Lung microvascular endothelial cell (primary cell): ENCODE data around the gene FYTTD1. TPM values are rescaled to one million over a fixed set of nuclear protein-coding genes. Genes with fewer than 3 reads are reported as not detected.

Experiments used
- DNase-seq, 2 donors: peaks; one replicate each; pipeline versions ENCODE4 v3.0.0 to v3.0.0-alpha.2; 2010; ENCODE audit warnings: low read depth in 2 of 2
- total RNA-seq: library from RNA; depleted of rRNA; stranded (reverse); fragments of >200 nt; gene quantifications from 2 replicates; pipeline ENCODE4 v1.2.1, GENCODE V29; 2014

The FYTTD1 gene
- total RNA-seq, 1 donor from 2014 or later, result 51.8 TPM

DNA sequence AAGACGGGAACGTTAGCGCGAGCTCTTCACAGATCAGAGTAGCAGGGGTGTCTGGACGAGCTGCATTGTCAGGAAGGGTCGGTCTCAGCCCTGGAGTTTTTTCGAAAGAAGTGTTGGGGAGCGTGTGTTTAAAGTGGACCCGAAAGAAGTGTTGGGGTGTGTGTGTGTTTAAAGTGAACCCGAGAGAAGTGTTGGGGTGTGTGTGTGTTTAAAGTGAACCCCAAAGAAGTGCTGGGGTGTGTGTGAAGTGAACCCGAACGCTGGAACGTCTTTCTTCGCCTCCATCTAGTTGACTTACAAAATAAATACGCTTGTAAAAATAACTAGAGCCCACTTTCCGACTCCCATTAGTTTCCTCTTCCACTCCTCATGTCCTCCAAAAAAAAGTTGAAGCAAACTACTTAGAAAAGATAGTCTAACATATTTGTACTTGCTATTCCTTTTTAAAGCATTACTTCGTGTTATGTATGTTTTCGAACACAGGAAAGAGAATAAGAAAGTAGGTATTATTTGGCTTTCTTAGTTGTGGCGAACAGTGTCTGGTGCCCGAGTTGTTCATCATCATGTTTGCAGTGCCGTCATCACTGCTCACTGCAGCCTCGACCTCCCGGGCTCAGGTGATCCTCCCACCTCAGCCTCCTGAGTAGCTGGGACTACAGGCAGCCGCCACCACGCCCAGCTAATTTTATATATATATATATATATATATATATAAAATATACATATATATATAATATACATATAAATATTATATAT, 42.4 kb downstream of the FYTTD1 start:
- DNase-seq, result peak; percentile 50 to 52

DNA sequence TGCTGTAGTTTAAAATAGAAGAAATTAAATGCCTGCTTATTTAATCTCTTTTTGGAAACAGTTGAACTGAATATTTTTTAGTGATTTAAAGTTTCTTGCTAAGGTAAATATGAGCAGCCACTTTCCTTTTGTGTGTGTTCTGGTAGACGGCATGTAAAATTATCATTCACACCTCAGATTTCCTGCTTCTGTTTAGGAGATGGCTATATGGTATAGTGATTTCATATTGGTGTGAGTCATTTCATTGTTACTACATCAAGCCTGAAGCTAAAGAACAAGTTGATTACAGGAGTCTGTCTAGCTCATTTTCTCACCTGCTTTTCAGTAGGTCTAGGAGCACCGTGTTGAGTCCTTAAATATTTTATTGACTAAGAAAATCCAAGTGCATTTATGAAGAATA, 43.6 kb downstream of the FYTTD1 start:
- DNase-seq, result peak; percentile 76 to 80

DNA sequence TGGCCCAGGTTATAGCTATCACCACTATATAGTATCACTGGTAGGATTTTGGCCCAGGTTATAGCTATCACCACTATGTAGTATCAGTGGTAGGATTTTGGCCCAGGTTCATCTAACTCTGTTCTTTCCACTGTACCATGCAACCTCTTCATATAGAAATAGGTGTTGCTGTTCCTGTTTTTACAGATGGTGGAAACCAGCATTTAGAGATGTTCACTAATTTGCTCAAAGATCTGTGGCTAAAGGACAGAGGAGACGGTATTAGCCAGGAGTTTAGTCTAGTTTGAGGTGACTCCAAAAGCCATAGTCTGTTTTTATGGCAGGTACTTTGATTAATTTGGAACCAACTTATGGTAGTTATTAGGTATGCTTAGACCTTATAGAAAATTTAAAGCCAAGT, 44.4 kb downstream of the FYTTD1 start:
- DNase-seq, result no peak

DNA sequence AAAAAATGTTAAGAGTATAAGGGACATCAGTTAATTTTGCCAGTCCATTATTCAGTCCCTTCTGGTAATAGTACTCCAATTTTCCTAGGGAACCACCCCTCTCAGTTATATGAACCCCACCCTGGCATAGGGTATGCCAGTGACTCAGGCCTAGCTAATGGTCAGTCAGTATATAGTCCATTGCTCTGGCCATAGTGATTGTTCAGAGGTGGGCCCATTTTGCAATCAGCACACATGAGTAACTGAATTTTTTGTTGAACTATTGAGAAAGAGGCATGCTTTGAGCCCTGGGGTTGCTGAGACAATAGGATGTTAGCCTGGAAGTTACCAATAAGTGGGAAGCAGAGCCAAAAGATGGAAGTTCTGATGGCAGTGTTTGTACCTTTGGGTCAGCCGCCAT, 45.5 kb downstream of the FYTTD1 start:
- peak in 1 of 2 donors; percentile 8 for DNase-seq

DNA sequence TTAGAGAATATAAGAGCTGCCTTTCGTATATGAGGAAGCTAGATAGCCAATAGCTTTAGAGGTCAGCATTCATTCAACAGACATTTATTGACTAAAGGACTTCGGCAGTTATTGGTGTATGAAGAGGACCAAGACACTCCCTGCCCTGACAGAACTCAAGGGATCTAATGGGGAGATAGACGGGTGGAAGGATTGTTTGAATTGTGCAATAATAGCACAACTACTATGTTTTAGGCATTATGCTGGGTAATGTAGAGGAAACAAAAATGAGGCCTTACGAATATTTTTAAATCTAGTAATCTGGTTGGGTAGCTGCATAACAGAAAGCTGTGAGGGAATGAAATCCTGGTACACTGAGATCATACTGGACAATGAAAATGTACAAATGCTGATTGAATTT, 46.4 kb downstream of the FYTTD1 start:
- DNase-seq, result no peak

DNA sequence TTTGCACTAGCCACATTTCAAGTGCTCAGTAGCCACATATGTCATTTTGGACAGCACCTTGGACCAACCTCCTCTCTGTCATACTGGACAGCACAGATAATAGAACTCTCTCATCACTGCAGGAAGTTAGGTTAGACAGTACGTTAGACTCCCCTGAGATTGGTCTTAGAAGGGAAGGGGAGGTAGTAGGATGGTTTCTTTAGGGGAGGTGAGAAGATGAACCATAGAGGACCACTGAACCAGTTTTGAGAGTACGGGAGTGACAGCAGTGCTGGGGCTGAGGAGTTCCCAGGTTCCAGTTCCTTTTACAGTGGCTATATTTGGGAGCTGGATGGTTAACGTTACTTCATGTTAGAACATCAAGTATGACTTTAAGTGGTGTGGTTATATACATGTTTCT, 49.2 kb downstream of the FYTTD1 start:
- no peak for DNase-seq

DNA sequence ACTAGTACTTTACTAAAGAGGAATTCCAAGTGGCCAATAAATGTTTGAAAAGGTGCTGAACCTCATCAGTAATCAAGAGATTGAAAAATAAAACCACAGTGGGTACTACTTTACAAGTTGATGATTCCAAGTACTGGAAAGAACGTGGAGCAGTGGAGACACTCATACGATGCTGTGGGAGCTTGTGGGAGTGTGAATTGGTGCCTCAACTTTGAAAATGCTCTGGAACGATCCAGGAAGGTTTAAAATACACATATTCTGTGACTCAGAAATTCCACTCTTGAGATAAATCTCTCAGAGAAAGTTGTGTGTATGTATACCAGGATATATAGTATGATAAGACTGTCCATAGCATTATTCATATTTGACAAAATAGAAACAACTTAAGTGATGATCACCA, 50.7 kb downstream of the FYTTD1 start:
- no peak for DNase-seq

DNA sequence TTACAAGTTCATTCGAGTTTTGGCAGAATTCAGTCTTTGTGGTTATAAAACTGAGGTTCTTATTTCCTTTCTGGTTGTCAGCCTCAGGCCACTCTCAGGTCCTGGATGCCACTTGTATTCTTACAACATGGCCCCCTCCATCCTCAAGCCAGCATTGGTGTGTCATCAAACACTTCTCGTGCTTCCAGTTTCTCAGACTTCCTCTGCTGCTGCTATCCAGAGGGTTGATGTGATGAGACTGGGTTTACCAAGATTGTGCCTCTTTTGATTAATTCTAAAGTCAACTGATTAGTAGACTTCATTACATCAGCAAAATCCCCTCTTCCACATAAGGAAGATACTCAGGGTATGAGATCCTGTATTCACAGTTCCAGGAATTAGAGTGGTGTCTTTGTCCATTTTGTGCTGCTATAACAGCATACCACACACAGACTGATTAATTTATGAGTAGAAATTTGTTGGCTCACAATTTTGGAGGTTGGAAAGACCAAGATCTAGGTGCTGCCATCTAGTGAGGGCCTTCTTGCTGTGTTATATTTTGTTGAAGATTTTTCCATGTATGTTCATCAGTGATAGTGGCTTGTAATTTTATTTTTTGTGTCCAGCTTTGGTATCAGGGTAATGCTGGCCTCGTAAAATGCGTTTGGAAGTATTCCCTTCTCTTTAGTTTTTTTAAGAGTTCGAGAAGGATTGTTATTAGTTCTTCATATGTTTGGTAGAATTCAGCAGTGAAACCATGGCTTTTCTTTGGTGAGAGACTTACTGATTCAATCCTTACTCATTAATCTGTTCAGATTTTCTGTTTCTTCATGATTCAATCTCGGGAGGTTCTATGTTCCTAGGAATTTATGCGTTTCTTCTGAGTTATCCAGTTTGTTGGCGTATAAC, 52.5 kb downstream of the FYTTD1 start:
- peak; percentile 36 to 46 for DNase-seq

DNA sequence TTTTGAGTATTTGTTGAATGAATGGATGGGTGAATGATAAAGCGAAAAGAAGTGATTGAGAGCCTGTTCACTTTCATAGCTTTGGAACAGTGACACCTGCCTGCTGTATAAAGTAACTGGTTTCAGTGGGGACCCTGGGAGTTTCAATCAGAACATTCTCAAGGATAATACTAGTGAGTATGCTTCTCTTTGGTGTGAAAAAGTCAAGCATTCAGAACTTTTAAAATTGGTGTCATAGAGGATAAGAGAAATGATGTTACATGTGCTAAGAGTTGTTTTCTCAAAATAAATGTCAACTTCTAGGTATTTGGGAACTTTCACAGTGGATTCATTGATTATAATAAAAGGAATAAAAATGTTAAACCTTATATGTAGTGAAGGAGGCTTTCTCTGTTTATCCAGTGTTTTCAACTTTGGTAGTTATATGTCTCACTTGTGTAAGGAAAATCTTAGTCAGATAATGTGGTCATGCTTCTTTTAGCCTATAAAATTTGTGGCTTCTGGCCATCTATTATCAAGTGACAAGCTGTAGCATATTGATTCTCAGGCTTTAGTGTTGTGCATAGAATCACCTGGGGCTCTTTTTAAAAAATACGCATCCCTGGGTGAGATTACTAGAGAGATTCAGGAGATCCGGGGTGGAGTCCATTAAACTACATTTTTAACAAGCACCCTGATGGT, 53.2 kb downstream of the FYTTD1 start:
- DNase-seq, result peak; percentile 5 to 23

DNA sequence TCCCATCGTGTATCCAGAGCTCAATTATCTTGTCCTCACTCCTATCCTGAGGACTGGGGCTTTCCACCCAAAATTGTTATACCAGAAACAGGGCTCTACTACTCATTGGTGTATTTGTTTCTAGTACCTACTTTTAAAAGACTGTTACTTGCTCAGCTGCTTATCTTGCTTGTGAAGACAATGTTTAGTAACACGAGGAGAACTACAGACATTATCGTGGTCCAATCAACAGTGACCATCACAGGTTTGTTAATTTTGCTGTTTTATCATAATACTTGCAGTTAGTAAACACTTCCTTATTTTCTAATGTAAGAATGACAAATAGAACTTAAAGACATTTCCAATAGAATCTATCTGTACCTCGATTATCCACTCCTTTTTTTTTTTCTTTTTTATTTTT, 54.8 kb downstream of the FYTTD1 start:
- no peak for DNase-seq

DNA sequence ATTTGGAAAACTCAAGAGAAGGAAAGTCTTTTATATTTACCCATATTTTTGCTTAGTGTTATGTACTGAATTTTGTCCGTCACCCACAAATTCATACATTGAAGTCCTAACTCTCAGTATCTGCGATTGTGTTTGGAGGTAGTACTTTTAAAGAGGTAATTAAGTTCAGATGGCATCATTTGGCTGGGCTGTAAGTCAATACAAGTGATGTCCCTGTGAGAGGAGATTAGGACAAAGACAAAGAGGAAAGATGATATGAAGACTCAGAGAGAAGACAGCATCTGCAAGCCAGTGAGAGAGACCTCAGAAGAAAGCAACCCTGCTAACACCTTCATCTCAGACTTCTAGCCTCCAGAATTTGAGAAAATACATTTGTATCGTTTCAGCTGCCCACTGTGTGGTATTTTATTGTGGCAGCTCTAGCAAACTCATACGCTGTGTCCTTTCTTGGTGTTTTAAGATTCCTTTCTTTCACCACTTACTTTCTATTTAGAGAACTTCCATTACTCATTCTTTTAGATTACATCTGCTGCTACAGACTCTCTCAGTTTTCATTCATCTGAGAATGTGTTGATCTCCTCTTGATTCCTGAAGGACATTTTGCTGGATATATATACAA, 58.4 kb downstream of the FYTTD1 start:
- no peak for DNase-seq

DNA sequence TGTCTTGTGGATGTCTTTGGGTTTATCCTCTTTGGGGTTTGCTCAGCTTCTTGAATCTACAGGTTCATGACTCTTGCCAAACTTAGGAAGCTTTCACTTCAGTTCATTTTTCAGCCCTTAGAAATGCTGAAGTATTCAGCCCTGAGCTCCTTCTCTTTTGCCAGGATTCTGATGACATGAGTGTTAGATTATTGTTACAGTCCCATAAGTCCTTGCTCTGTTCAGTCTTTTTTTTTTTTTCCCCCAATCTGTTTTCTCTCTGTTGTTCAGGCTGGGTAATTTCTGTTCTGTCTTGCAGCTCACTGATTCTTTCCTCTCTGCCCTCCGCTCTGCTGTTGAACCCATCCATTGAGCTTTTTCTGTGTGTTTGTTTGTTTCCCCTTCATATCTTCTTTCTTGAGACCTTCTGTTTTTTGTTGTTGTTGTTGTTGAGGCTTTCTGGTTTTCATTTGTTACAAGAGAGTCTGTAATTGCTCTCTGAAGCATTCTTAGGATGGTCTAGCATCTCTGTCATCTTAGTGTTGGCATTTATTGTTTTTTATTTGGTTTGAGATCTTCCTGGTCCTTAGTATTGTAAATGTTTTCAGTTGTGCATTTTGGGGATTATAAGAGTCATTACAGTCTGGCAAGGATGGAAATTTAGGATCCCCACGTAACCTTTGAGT, 59.8 kb downstream of the FYTTD1 start:
- no peak for DNase-seq

DNA sequence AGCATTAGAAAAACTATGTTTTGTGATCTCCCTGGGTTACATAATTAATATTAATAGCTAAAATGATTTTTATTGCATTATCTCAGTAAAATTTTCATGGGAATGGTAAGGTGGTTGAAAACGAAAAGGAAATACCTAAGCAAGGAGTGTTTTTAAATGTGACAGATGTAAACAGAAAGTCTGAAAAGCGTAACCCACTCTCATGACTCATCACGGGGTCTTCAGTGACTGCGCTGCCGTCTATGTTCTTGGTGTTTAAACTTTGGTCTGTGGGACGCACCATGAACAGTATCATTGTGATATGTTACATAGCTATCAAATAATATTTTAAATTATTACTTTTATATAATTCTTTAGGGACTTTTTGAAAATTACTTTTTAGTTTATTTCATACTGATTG, 61.2 kb downstream of the FYTTD1 start:
- DNase-seq, result no peak

DNA sequence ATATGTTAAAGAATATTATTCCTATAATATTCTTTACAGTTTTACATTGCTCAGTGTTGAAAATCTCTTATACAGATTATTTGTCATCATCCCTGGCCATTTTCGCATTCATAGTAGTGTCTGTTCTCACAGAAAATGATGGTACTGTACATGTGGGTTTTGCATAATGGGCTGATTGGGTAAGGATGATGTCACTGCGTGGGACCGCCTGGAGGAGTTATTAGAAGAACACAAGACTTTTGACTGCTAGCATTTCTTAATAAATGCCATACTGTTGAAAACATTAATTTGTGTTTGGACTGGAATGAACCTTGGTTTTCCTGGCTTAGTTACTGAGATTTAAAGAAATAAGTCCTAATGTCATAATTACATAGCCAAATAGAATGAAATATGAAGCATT, 61.7 kb downstream of the FYTTD1 start:
- no peak for DNase-seq

DNA sequence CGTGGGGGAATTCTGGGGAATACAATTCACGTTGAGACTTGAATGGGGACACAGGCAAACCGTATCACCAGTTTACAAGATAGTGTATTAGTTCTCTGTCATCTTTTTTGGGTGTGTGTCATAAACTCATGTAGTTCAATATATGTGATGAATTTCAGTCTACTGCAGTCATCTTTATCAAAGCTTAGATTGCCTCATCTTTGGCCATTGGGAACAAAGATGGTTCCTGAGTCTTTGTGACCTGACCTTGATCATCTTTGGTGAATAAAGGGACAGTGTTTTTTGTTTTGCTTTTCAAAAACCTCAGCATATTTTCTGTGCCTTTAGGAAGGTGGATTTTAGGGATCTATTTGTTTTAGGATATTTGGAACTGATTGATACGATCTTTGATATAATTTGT, 64.7 kb downstream of the FYTTD1 start:
- no peak for DNase-seq

DNA sequence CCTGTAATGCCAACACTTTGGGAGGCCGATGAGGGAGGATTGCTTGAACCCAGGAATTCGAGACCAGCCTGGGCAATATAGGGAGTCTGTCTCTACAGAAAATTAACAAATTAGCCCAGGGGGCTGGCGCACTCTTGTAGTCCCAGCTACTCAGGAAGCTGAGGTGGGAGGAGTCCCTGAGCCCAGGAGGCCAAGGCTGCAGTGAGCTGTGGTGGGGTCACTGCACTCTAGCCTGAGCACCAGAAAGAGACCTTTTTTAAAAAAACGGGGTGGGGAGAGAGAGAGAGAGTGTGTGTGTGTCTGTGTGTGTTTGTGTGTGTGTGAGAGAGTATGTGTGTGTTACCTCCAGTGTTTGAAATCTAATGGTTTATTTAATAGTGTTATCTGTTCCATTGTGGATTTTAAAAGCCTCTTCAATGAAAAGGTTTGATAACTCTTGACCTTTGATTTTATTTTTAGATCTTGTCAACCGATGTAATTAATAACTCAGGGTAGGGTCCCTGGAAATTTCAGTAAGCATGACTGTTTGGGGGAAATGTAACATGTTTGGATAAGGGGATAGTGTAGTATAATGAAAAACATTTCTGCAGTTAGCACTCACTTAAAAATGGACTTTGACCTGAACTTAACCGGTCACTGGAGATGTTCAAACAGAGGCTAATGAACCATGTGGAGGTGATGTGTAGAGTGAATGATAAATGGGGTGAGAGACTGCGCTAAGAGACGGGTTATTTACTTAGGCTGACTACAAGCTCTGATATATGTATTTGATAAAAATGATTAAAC, 71.1 kb downstream of the FYTTD1 start:
- no peak for DNase-seq

DNA sequence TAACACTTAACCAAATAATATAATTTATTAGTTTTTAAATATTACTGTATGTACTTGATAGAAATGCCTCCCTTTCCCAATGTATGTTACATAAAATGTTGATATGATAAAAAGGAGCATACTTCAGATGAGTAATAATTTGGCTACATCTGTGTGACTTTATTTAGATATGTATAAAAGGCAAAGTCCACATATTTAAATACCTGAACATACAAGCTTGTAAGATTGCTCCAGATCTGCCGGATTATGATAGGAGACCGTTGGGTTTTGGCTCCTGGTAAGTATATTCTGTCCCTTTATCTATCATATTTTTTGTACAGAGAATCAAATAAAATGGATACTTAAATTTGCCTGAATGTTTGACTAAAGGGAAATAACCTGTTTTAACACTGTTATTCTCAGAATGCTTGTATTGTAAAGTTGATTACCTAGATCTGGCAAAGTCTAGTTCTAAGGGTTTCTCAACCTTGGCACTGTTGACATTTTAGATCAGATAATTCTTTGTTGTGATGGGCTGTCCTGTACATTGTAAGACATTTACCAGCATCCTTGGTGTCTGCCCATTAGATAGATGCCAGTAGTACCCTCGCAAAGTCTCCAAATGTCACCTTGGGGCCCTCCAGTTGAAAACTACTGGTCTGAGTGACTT, 79.8 kb downstream of the FYTTD1 start:
- no peak for DNase-seq

DNA sequence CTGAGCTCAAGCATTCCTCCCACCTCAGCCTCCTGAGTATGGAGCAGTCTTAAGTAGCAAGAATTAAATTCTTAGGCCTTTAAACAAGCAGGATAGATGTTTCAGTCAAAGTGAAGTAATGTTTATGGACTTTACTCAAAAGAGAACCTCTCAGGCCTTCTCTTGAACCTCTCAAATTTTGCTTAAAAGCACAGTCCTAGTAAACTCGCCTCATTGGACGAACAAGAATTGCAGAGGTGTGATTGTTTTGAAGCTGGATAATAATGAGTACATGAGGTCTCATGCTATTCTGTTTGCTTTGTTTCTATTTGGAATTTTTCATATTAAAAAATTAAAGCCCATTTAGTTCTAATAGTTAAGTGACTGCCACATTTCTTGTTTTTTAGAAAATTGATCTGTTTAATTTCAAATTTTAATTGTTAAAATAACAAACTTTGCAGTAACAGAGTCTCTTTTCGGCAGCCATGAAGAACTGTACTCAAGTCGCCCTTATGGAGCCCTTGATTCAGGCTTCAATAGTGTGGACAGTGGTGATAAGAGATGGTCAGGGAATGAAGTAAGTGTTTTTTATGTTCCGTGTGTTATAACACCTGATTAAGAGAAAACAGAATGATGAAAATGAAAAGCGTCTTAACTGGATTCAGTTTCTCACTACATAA, 80.8 kb downstream of the FYTTD1 start:
- no peak for DNase-seq

DNA sequence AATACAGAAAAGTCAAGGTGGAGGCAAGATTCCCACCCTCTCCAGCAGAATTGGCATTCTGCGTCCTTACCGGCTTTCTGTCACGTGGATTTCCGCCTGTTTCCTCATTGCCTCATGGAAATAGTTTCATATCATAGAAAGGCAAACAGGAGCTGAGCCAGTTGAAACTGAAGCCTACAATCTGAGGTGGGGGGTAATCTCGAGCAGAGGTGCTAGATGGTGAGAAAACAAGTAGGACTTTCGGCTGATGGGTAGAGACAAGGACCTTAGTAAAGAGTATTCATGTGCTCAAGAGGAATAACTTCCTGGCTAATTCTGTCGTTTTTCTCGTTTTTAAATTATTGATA, 81.3 kb downstream of the FYTTD1 start:
- DNase-seq, result no peak
